MM.1S (cell line): Measurements from ENCODE around the gene FBXO24.
A peak's percentile ranks its signal among the peaks of the same experiment; 100 is the strongest.

Experiments used
- CTCF ChIP-seq: fragments of 300-600 bp; sonication (generic); IDR thresholded peaks from 2 replicates; pipeline ENCODE4 v1.5.1; 2016; ENCODE audit warnings: antibody characterized with exemption, low read length, mixed read lengths
- EZH2 ChIP-seq: fragments of 300-600 bp; sonication (generic); optimal IDR thresholded peaks from 2 replicates; pipeline ENCODE3; 2017; ENCODE audit warnings: low read depth, mild to moderate bottlenecking, antibody characterized with exemption, low read length, mixed read lengths

GRCh38 chr7:100604976-100605911 is 19.1 kb downstream of the FBXO24 start:
- TF ChIP-seq CTCF (no peak), EZH2 (peak; percentile 64)
